Endothelial cell of umbilical vein (primary cell): ENCODE data around the gene POM121C.

ENCODE experiments used
- EZH2 ChIP-seq: IDR thresholded peaks from 2 replicates; pipeline ENCODE4 v1.6.1; 2012; ENCODE audit warnings: borderline replicate concordance, low read depth, mild to moderate bottlenecking, moderate library complexity, low read length, inconsistent platforms; ENCODE audit not compliant: severe bottlenecking
- POLR2A ChIP-seq: IDR thresholded peaks from 2 replicates; pipeline ENCODE4 v1.6.1; 2012; ENCODE audit warnings: low read depth, mild to moderate bottlenecking, control low read depth, low read length
- POLR2AphosphoS5 ChIP-seq: IDR thresholded peaks from 2 replicates; pipeline ENCODE4 v1.6.1; 2012; ENCODE audit warnings: low read depth, mild to moderate bottlenecking, control low read depth, low read length, moderate library complexity; ENCODE audit not compliant: insufficient read depth
- TF ChIP-seq, protein P1 (sequence below), 2 donors: IDR thresholded peaks; 1 replicate in 1 of 2; 2 replicates in 1 of 2; pipeline ENCODE4 v1.5.1; 2011; ENCODE audit warnings: low read length in 2 of 2, mild to moderate bottlenecking in 2 of 2, moderate library complexity in 2 of 2, control low read depth in 1 of 2, inconsistent platforms in 1 of 2, low read depth in 1 of 2; ENCODE audit not compliant: insufficient read depth in 1 of 2; ENCODE audit errors: extremely low read depth in 1 of 2

DNA sequence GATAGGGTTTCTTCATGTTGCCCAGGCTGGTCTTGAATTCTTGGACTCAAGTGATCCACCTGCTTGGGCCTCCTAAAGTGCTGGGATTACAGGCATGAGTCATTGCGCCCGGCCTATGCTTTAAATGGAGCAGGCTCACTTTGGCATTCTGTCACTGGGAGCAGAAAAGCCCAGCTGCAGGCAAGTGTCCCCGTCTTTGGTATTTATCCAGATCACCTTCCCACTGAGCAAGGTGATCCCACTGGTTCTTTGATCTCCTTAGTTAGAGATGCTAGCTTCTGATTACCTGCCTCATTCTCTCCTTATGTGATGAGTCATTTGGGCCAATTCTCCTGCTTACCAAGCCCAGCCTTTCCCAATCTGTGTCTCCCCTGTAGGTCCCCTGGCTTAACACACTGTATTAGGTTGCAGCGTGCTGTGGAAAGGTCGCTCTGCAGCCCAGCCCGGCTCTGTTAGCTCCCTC, 45.3 kb upstream of the POM121C start:
- TF ChIP-seq POLR2AphosphoS5 = no peak
- no peak for TF ChIP-seq POLR2A
- no peak for TF ChIP-seq EZH2
- TF ChIP-seq, protein P1, sequence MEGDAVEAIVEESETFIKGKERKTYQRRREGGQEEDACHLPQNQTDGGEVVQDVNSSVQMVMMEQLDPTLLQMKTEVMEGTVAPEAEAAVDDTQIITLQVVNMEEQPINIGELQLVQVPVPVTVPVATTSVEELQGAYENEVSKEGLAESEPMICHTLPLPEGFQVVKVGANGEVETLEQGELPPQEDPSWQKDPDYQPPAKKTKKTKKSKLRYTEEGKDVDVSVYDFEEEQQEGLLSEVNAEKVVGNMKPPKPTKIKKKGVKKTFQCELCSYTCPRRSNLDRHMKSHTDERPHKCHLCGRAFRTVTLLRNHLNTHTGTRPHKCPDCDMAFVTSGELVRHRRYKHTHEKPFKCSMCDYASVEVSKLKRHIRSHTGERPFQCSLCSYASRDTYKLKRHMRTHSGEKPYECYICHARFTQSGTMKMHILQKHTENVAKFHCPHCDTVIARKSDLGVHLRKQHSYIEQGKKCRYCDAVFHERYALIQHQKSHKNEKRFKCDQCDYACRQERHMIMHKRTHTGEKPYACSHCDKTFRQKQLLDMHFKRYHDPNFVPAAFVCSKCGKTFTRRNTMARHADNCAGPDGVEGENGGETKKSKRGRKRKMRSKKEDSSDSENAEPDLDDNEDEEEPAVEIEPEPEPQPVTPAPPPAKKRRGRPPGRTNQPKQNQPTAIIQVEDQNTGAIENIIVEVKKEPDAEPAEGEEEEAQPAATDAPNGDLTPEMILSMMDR (IDR thresholded peaks at IDR 0.05; ENCODE audit: extremely low read depth in 1 of 2, insufficient read depth in 1 of 2, low read depth in 1 of 2, low read length in 2 of 2) = no peak
